ENCODE results near the gene NLN.

DNA sequence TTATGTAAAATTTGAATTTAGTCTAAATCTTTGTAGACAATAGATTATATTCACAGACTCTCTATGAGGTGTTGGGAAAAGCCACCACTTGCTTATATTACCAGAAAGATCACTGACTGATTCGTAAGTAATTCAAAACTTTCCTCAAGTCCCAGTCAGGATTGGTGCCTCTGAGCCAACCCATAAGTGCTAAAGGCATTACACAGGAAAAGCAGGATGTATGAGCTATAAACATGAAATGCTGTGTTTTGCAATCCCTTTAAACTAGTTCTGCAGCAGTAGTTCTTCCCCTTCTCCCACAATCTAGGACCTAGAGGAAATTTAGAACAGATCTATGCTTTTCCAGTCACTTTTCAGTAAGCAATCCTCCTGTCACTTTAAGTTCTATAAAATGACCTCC is 49.2 kb upstream of the NLN start:
- TF ChIP-seq EZH2 (IDR thresholded peaks at IDR 0.05; ENCODE audit: insufficient read depth, poor library complexity, severe bottlenecking) (no peak), EZH2phosphoT487 (IDR thresholded peaks at IDR 0.05; ENCODE audit: insufficient read depth, low read depth) (no peak)

Measured in GM23248 (cell line).